GM15510 (cell line): ENCODE measurements around the gene ETNK2.

ENCODE experiments used
- POLR2A ChIP-seq: IDR thresholded peaks from 3 replicates; pipeline ENCODE4 v1.6.1; 2011; ENCODE audit warnings: borderline replicate concordance; ENCODE audit not compliant: insufficient read length; ENCODE audit errors: extremely low read depth

Gene ETNK2

GRCh38 chr1:204106825-204107224 lies 45.0 kb downstream of the ETNK2 start:
- TF ChIP-seq POLR2A = no peak

GRCh38 chr1:204105131-204105515 lies 46.7 kb downstream of the ETNK2 start:
- no peak for TF ChIP-seq POLR2A

- TF ChIP-seq POLR2A = no peak
These were observed 47.3 kb downstream of the ETNK2 start for GRCh38 chr1:204104331-204105130.

GRCh38 chr1:204103431-204103741 lies 48.5 kb downstream of the ETNK2 start:
- TF ChIP-seq POLR2A = no peak

GRCh38 chr1:204102739-204103430 lies 49.0 kb downstream of the ETNK2 start:
- no peak for TF ChIP-seq POLR2A

GRCh38 chr1:204102029-204102611 lies 49.7 kb downstream of the ETNK2 start:
- TF ChIP-seq POLR2A = no peak

GRCh38 chr1:204098683-204099082 lies 53.2 kb downstream of the ETNK2 start:
- no peak for TF ChIP-seq POLR2A

GRCh38 chr1:204096931-204097330 lies 54.9 kb downstream of the ETNK2 start:
- no peak for TF ChIP-seq POLR2A

- no peak for TF ChIP-seq POLR2A
These were observed 56.8 kb downstream of the ETNK2 start for GRCh38 chr1:204094856-204095634.

- TF ChIP-seq POLR2A = no peak
These were observed 57.5 kb downstream of the ETNK2 start for GRCh38 chr1:204094313-204094729.

- TF ChIP-seq POLR2A = no peak
These were observed 58.1 kb downstream of the ETNK2 start for GRCh38 chr1:204093781-204094180.

- TF ChIP-seq POLR2A = no peak
These were observed 58.5 kb downstream of the ETNK2 start for GRCh38 chr1:204093421-204093717.

- no peak for TF ChIP-seq POLR2A
These were observed 59.0 kb downstream of the ETNK2 start for GRCh38 chr1:204092632-204093420.

GRCh38 chr1:204091787-204092312 lies 60.0 kb downstream of the ETNK2 start:
- TF ChIP-seq POLR2A = no peak
